Placental epithelial cell (primary cell): ENCODE measurements around the gene ERVV-1. TPM values are rescaled to one million over a fixed set of nuclear protein-coding genes. Genes with fewer than 3 reads are reported as not detected.

Experiments used
- total RNA-seq: library from RNA; depleted of rRNA; stranded (reverse); fragments of >200 nt; gene quantifications from 2 replicates; pipeline ENCODE4 v1.2.3, GENCODE V29; 2012

The ERVV-1 gene, protein sequence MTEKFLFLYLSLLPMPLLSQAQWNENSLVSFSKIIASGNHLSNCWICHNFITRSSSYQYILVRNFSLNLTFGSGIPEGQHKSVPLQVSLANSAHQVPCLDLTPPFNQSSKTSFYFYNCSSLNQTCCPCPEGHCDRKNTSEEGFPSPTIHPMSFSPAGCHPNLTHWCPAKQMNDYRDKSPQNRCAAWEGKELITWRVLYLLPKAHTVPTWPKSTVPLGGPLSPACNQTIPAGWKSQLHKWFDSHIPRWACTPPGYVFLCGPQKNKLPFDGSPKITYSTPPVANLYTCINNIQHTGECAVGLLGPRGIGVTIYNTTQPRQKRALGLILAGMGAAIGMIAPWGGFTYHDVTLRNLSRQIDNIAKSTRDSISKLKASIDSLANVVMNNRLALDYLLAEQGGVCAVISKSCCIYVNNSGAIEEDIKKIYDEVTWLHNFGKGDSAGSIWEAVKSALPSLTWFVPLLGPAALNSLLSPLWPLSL
- total RNA-seq, result 0.39 and 1.5 TPM in 2 replicates

DNA sequence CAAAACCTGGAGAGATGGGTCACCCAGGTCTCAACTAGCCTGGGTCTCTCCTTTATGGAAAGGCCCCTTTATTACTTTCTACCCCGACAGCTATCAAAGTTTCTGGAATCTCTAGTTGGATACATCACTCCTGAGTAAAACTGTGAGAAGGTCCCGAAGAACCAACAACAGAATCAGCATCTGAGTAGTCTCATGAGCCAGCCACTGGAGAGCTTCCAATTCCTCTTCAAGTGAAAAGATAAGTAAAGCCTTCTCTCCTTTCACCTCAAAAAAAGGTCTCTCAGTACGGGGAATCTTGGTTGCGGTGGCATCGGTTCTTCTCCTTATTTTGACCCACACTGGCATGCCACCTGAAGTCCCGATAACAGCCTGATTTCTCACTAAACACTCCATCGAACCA lies at the start of gene ERVV-1:
Gene ERVV-1, plus strand, starts transcription at position 301 of the 400 bp plus-strand sequence. CDS start 170 bp downstream, outside the sequence.

Other genes with a start within 250 kb of the ERVV-1 start
- gene ZNF600, start 227.1 kb upstream of the ERVV-1 start, total RNA-seq, result 7.8 and 9.4 TPM in 2 replicates
- 15.7 and 20.3 TPM in 2 replicates for gene ZNF28, start 192.3 kb upstream of the ERVV-1 start, total RNA-seq
- gene ZNF468, start 156.3 kb upstream of the ERVV-1 start, total RNA-seq, result 29.8 and 30.1 TPM in 2 replicates
- 17.3 and 21.5 TPM in 2 replicates for gene ZNF320, start 116.3 kb upstream of the ERVV-1 start, total RNA-seq
- 11.8 and 12.3 TPM in 2 replicates for gene ZNF888, start 90.5 kb upstream of the ERVV-1 start, total RNA-seq
- gene ZNF816, start 51.0 kb upstream of the ERVV-1 start, total RNA-seq, result 14.7 and 14.9 TPM in 2 replicates
- 0.11 TPM in 1 of 2 replicates, not detected in the other for gene ERVV-2, start 30.8 kb downstream of the ERVV-1 start, total RNA-seq
- gene ZNF160, start 89.5 kb downstream of the ERVV-1 start, total RNA-seq, result 43.9 and 50.6 TPM in 2 replicates
- gene ZNF415, start 119.0 kb downstream of the ERVV-1 start, total RNA-seq, result 16.7 and 22.0 TPM in 2 replicates
- gene ZNF347, start 145.1 kb downstream of the ERVV-1 start, total RNA-seq, result 13.3 and 16.5 TPM in 2 replicates
- gene ZNF665, start 179.4 kb downstream of the ERVV-1 start, total RNA-seq, result 10.6 and 16.9 TPM in 2 replicates
- 24.8 and 33.0 TPM in 2 replicates for gene ZNF677, start 241.0 kb downstream of the ERVV-1 start, total RNA-seq
- not detected in 2 replicates for gene VN1R2, start 244.4 kb downstream of the ERVV-1 start, total RNA-seq